ENCODE measurements around the gene ZC3H11A.

The ZC3H11A gene

GRCh38 chr1:203781962-203782361 lies 13.5 kb upstream of the ZC3H11A start:
- Histone ChIP-seq H3K79me1 (ENCODE audit: low read depth, low read length) (no peaks in the 10 kb centered on the region), H2BK120ac (ENCODE audit: low read depth, low read length) (no peak overlapping the region), H3K18ac (ENCODE audit: low read length) (no peak overlapping the region), H3K9ac (ENCODE audit: low read depth, low read length, poor library complexity) (no peak overlapping the region), H3K4ac (ENCODE audit: low read length) (no peak overlapping the region), H4K8ac (ENCODE audit: low read depth, low read length) (no peak overlapping the region), H3K27ac (replicated peaks; ENCODE audit: low read length) (no peak overlapping the region), H3K14ac (ENCODE audit: low read length) (no peak overlapping the region), H2AK5ac (ENCODE audit: low read depth, low read length) (no peak overlapping the region), H3K4me3 (ENCODE audit: low read length in 2 of 2) (no peak overlapping the region), H3K23ac (ENCODE audit: low read depth, low read length, poor library complexity) (no peak overlapping the region), H3K9me3 (replicated peaks in 1 of 2; ENCODE audit: control insufficient read depth in 2 of 2, insufficient read depth in 1 of 2, low read depth in 1 of 2, low read length in 2 of 2) (no peaks in the 10 kb centered on the region), H2BK15ac (ENCODE audit: low read length) (no peak overlapping the region), H2BK12ac (ENCODE audit: low read length) (no peak overlapping the region), H2BK5ac (ENCODE audit: low read length) (no peak overlapping the region), H3K4me1 (ENCODE audit: control insufficient read depth in 2 of 2, insufficient read depth in 1 of 2, low read depth in 1 of 2, low read length in 2 of 2) (no peaks in the 10 kb centered on the region), H3K36me3 (replicated peaks in 1 of 2; ENCODE audit: control insufficient read depth in 2 of 2, insufficient read depth in 2 of 2, low read length in 2 of 2) (no peaks in the 10 kb centered on the region), H4K91ac (ENCODE audit: low read depth, low read length, poor library complexity) (no peak overlapping the region), H3K4me2 (ENCODE audit: insufficient read depth, low read length, poor library complexity, severe bottlenecking) (no peak overlapping the region), H2AFZ (ENCODE audit: low read length) (no peak overlapping the region), H3K27me3 (ENCODE audit: control insufficient read depth in 3 of 3, insufficient read depth in 3 of 3, low read depth in 1 of 3, low read length in 3 of 3) (no peaks in the 10 kb centered on the region)
- no CpG with 5 or more reads among the region's 7 CpGs for WGBS, 2 donors (ENCODE audit: extremely low coverage in 2 of 2, insufficient read length in 2 of 2, insufficient replicate concordance in 1 of 2)
- no peak for DNase-seq (ENCODE audit: low spot score)

DNA sequence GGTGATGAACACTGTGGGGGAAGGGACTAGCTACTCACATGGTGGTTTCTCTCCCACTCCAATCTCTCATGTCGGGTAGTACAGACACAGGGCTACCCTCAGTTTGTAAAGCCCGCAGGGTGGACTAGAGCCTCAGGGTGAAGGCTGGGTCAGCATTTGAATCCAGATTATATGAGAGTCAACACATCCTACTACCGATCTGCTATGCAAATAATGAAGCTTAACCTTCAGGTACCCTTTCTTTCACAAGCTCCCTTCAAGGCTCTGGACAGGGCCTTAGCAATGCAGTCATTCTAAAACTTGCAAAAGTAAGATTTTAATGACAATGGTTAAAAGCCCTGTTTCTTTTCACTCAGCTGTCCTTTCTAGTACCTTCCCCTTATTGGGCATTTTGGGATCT lies 5.5 kb upstream of the ZC3H11A start:
- no peak overlapping the region for H3K4ac ChIP-seq (ENCODE audit: low read length)
- H3K23ac ChIP-seq (ENCODE audit: low read depth, low read length, poor library complexity) = no peak overlapping the region
- H2AFZ ChIP-seq (ENCODE audit: low read length) = peak overlapping the region; percentile 12
- no peak overlapping the region for H4K91ac ChIP-seq (ENCODE audit: low read depth, low read length, poor library complexity)
- H2BK12ac ChIP-seq (ENCODE audit: low read length) = no peak overlapping the region
- H2BK5ac ChIP-seq (ENCODE audit: low read length) = no peak overlapping the region
- H3K79me1 ChIP-seq (ENCODE audit: low read depth, low read length) = no peaks in the 10 kb centered on the region
- H2AK5ac ChIP-seq (ENCODE audit: low read depth, low read length) = no peak overlapping the region
- no peak overlapping the region for H3K4me3 ChIP-seq (ENCODE audit: low read length in 2 of 2)
- no peaks in the 10 kb centered on the region for H3K9me3 ChIP-seq (replicated peaks in 1 of 2; ENCODE audit: control insufficient read depth in 2 of 2, insufficient read depth in 1 of 2, low read depth in 1 of 2, low read length in 2 of 2)
- no peak overlapping the region for H4K8ac ChIP-seq (ENCODE audit: low read depth, low read length)
- no peak overlapping the region for H3K4me2 ChIP-seq (ENCODE audit: insufficient read depth, low read length, poor library complexity, severe bottlenecking)
- no peak for DNase-seq (ENCODE audit: low spot score)
- no peak overlapping the region for H3K27ac ChIP-seq (replicated peaks; ENCODE audit: low read length)
- H3K9ac ChIP-seq (ENCODE audit: low read depth, low read length, poor library complexity) = no peak overlapping the region
- no peaks in the 10 kb centered on the region for H3K36me3 ChIP-seq (replicated peaks in 1 of 2; ENCODE audit: control insufficient read depth in 2 of 2, insufficient read depth in 2 of 2, low read length in 2 of 2)
- H3K14ac ChIP-seq (ENCODE audit: low read length) = no peak overlapping the region
- WGBS, 2 donors (ENCODE audit: extremely low coverage in 2 of 2, insufficient read length in 2 of 2, insufficient replicate concordance in 1 of 2) = no CpG with 5 or more reads among the region's 3 CpGs
- H2BK120ac ChIP-seq (ENCODE audit: low read depth, low read length) = no peak overlapping the region
- H3K4me1 ChIP-seq (ENCODE audit: control insufficient read depth in 2 of 2, insufficient read depth in 1 of 2, low read depth in 1 of 2, low read length in 2 of 2) = no peaks in the 10 kb centered on the region
- H3K27me3 ChIP-seq (ENCODE audit: control insufficient read depth in 3 of 3, insufficient read depth in 3 of 3, low read depth in 1 of 3, low read length in 3 of 3) = no peaks in the 10 kb centered on the region
- no peak overlapping the region for H3K18ac ChIP-seq (ENCODE audit: low read length)
- no peak overlapping the region for H2BK15ac ChIP-seq (ENCODE audit: low read length)

DNA sequence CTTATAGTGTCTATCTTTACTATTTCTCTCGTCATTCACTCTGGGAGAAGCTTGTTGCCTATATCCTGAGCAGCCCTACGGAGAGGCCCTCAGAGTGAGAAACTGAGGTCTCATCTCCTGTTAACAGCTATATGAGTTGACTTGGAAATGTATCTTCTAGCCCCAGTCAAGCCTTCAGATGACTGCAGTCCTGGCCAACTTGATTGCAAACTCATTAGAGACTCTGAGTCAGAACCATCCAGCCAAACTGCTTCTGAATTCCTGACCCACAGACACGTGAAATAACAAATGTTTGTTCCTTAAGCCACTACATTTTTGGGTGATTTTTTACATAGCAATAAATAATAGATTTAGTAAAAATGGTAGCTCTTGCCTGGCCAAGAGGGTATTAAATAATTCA lies 3.9 kb upstream of the ZC3H11A start:
- Histone ChIP-seq H3K4me2 (ENCODE audit: insufficient read depth, low read length, poor library complexity, severe bottlenecking) (no peak overlapping the region), H3K4ac (ENCODE audit: low read length) (no peak overlapping the region), H2AK5ac (ENCODE audit: low read depth, low read length) (no peak overlapping the region), H2AFZ (ENCODE audit: low read length) (no peak overlapping the region), H2BK120ac (ENCODE audit: low read depth, low read length) (no peak overlapping the region), H3K4me3 (ENCODE audit: low read length in 2 of 2) (no peak overlapping the region), H4K8ac (ENCODE audit: low read depth, low read length) (no peak overlapping the region), H3K27me3 (ENCODE audit: control insufficient read depth in 3 of 3, insufficient read depth in 3 of 3, low read depth in 1 of 3, low read length in 3 of 3) (no peaks in the 10 kb centered on the region), H2BK15ac (ENCODE audit: low read length) (no peak overlapping the region), H3K4me1 (ENCODE audit: control insufficient read depth in 2 of 2, insufficient read depth in 1 of 2, low read depth in 1 of 2, low read length in 2 of 2) (no peaks in the 10 kb centered on the region), H3K9ac (ENCODE audit: low read depth, low read length, poor library complexity) (no peak overlapping the region), H3K36me3 (replicated peaks in 1 of 2; ENCODE audit: control insufficient read depth in 2 of 2, insufficient read depth in 2 of 2, low read length in 2 of 2) (no peaks in the 10 kb centered on the region), H3K23ac (ENCODE audit: low read depth, low read length, poor library complexity) (no peak overlapping the region), H4K91ac (ENCODE audit: low read depth, low read length, poor library complexity) (no peak overlapping the region), H2BK5ac (ENCODE audit: low read length) (no peak overlapping the region), H3K79me1 (ENCODE audit: low read depth, low read length) (no peaks in the 10 kb centered on the region), H3K18ac (ENCODE audit: low read length) (no peak overlapping the region), H3K14ac (ENCODE audit: low read length) (no peak overlapping the region), H2BK12ac (ENCODE audit: low read length) (no peak overlapping the region), H3K27ac (replicated peaks; ENCODE audit: low read length) (no peak overlapping the region), H3K9me3 (replicated peaks in 1 of 2; ENCODE audit: control insufficient read depth in 2 of 2, insufficient read depth in 1 of 2, low read depth in 1 of 2, low read length in 2 of 2) (no peaks in the 10 kb centered on the region)
- WGBS, 2 donors (ENCODE audit: extremely low coverage in 2 of 2, insufficient read length in 2 of 2, insufficient replicate concordance in 1 of 2) = no CpG with 5 or more reads among the region's 3 CpGs
- no peak for DNase-seq (ENCODE audit: low spot score)

- Histone ChIP-seq H2BK120ac (ENCODE audit: low read depth, low read length) (no peak overlapping the region), H3K79me1 (ENCODE audit: low read depth, low read length) (no peaks in the 10 kb centered on the region), H2BK12ac (ENCODE audit: low read length) (no peak overlapping the region), H3K4me1 (ENCODE audit: control insufficient read depth in 2 of 2, insufficient read depth in 1 of 2, low read depth in 1 of 2, low read length in 2 of 2) (peaks cover 1 to 4% of the 10 kb centered on the region in 2 donors), H2BK5ac (ENCODE audit: low read length) (no peak overlapping the region), H3K27me3 (ENCODE audit: control insufficient read depth in 3 of 3, insufficient read depth in 3 of 3, low read depth in 1 of 3, low read length in 3 of 3) (no peaks in the 10 kb centered on the region), H3K4ac (ENCODE audit: low read length) (no peak overlapping the region), H3K18ac (ENCODE audit: low read length) (no peak overlapping the region), H2BK15ac (ENCODE audit: low read length) (no peak overlapping the region), H3K23ac (ENCODE audit: low read depth, low read length, poor library complexity) (no peak overlapping the region), H3K14ac (ENCODE audit: low read length) (no peak overlapping the region), H3K9me3 (replicated peaks in 1 of 2; ENCODE audit: control insufficient read depth in 2 of 2, insufficient read depth in 1 of 2, low read depth in 1 of 2, low read length in 2 of 2) (peaks cover 0 to 6% of the 10 kb centered on the region in 2 donors), H3K27ac (replicated peaks; ENCODE audit: low read length) (no peak overlapping the region), H4K91ac (ENCODE audit: low read depth, low read length, poor library complexity) (no peak overlapping the region), H3K4me3 (ENCODE audit: low read length in 2 of 2) (no peak overlapping the region), H2AK5ac (ENCODE audit: low read depth, low read length) (no peak overlapping the region), H2AFZ (ENCODE audit: low read length) (no peak overlapping the region), H3K4me2 (ENCODE audit: insufficient read depth, low read length, poor library complexity, severe bottlenecking) (no peak overlapping the region), H3K36me3 (replicated peaks in 1 of 2; ENCODE audit: control insufficient read depth in 2 of 2, insufficient read depth in 2 of 2, low read length in 2 of 2) (peaks cover 0 to 10% of the 10 kb centered on the region in 2 donors), H4K8ac (ENCODE audit: low read depth, low read length) (no peak overlapping the region), H3K9ac (ENCODE audit: low read depth, low read length, poor library complexity) (no peak overlapping the region)
- WGBS, 2 donors (ENCODE audit: extremely low coverage in 2 of 2, insufficient read length in 2 of 2, insufficient replicate concordance in 1 of 2) = no CpG with 5 or more reads among the region's 2 CpGs
- no peak for DNase-seq (ENCODE audit: low spot score)
Measured at GRCh38 chr1:203792486-203792885, 2.9 kb upstream of the ZC3H11A start.
